ENCODE data around the gene WASF3. TPM values are rescaled to one million over a fixed set of nuclear protein-coding genes. Genes with fewer than 3 reads are reported as not detected.

WASF3 gene
- total RNA-seq, 1 donor from 2014 or later = 13.0 TPM

GRCh38 chr13:26541678-26542568 is 15.6 kb upstream of the WASF3 start:
- Mint-ChIP-seq H3K4me1 (ENCODE audit: unreplicated experiment) (peaks cover 5% of the 10 kb centered on the region), H3K27me3 (ENCODE audit: unreplicated experiment) (peaks cover 2% of the 10 kb centered on the region)

GRCh38 chr13:26544707-26545106 is 12.8 kb upstream of the WASF3 start:
- peaks cover 5% of the 10 kb centered on the region for H3K4me1 Mint-ChIP-seq (ENCODE audit: unreplicated experiment)

More at GRCh38 chr13:26541678-26542568, 15.6 kb upstream of the WASF3 start:
- DNase-seq (ENCODE audit: low spot score) = no peak
- Mint-ChIP-seq H3K36me3 (ENCODE audit: low read depth, unreplicated experiment) (no peaks in the 10 kb centered on the region), H3K9me3 (ENCODE audit: unreplicated experiment) (no peaks in the 10 kb centered on the region), H3K27ac (ENCODE audit: unreplicated experiment) (no peak overlapping the region), H3K4me3 (ENCODE audit: unreplicated experiment) (no peak overlapping the region)
- no peak for TF ChIP-seq CTCF (IDR thresholded peaks at IDR 0.05; ENCODE audit: unreplicated experiment)

GRCh38 chr13:26548205-26548765 is 9.2 kb upstream of the WASF3 start:
- Mint-ChIP-seq H3K27me3 (ENCODE audit: unreplicated experiment) (no peaks in the 10 kb centered on the region), H3K4me1 (ENCODE audit: unreplicated experiment) (no peaks in the 10 kb centered on the region)

More at GRCh38 chr13:26544707-26545106, 12.8 kb upstream of the WASF3 start:
- H3K4me3 Mint-ChIP-seq (ENCODE audit: unreplicated experiment) = no peak overlapping the region
- H3K27ac Mint-ChIP-seq (ENCODE audit: unreplicated experiment) = no peak overlapping the region
- H3K36me3 Mint-ChIP-seq (ENCODE audit: low read depth, unreplicated experiment) = no peaks in the 10 kb centered on the region
- no peak for DNase-seq (ENCODE audit: low spot score)
- no peaks in the 10 kb centered on the region for H3K27me3 Mint-ChIP-seq (ENCODE audit: unreplicated experiment)
- TF ChIP-seq CTCF (IDR thresholded peaks at IDR 0.05; ENCODE audit: unreplicated experiment) = no peak
- no peaks in the 10 kb centered on the region for H3K9me3 Mint-ChIP-seq (ENCODE audit: unreplicated experiment)

GRCh38 chr13:26549713-26550112 is 7.8 kb upstream of the WASF3 start:
- Mint-ChIP-seq H3K4me1 (ENCODE audit: unreplicated experiment) (no peaks in the 10 kb centered on the region), H3K36me3 (ENCODE audit: low read depth, unreplicated experiment) (no peaks in the 10 kb centered on the region), H3K9me3 (ENCODE audit: unreplicated experiment) (no peaks in the 10 kb centered on the region), H3K27me3 (ENCODE audit: unreplicated experiment) (no peaks in the 10 kb centered on the region), H3K4me3 (ENCODE audit: unreplicated experiment) (no peak overlapping the region), H3K27ac (ENCODE audit: unreplicated experiment) (no peak overlapping the region)
- no peak for DNase-seq (ENCODE audit: low spot score)
- TF ChIP-seq CTCF (IDR thresholded peaks at IDR 0.05; ENCODE audit: unreplicated experiment) = no peak

More at GRCh38 chr13:26548205-26548765, 9.2 kb upstream of the WASF3 start:
- Mint-ChIP-seq H3K4me3 (ENCODE audit: unreplicated experiment) (no peak overlapping the region), H3K36me3 (ENCODE audit: low read depth, unreplicated experiment) (no peaks in the 10 kb centered on the region), H3K27ac (ENCODE audit: unreplicated experiment) (no peak overlapping the region), H3K9me3 (ENCODE audit: unreplicated experiment) (no peaks in the 10 kb centered on the region)
- no peak for DNase-seq (ENCODE audit: low spot score)
- no peak for TF ChIP-seq CTCF (IDR thresholded peaks at IDR 0.05; ENCODE audit: unreplicated experiment)
